NCI-H146 (cell line): ENCODE results near the gene CPEB3.

Source experiments
- DNase-seq: peaks from one replicate; lab custom pipeline; 2025; lab: John Stamatoyannopoulos, UW

CPEB3 gene

GRCh38 chr10:92102601-92103213 lies 188.2 kb downstream of the CPEB3 start:
- DNase-seq: no peak

GRCh38 chr10:92094960-92095359 lies 195.9 kb downstream of the CPEB3 start:
- peak; percentile 17 for DNase-seq

GRCh38 chr10:92091965-92092364 lies 198.9 kb downstream of the CPEB3 start:
- DNase-seq: no peak

GRCh38 chr10:92087750-92088395 lies 203.0 kb downstream of the CPEB3 start:
- peak; percentile 90 for DNase-seq

GRCh38 chr10:92082583-92083280 lies 208.1 kb downstream of the CPEB3 start:
- no peak for DNase-seq

- no peak for DNase-seq
These were observed 209.2 kb downstream of the CPEB3 start for GRCh38 chr10:92081641-92082040.

- no peak for DNase-seq
These were observed 210.6 kb downstream of the CPEB3 start for GRCh38 chr10:92080244-92080643.

GRCh38 chr10:92079003-92079402 lies 211.9 kb downstream of the CPEB3 start:
- no peak for DNase-seq

- DNase-seq: no peak
These were observed 214.2 kb downstream of the CPEB3 start for GRCh38 chr10:92076722-92077121.

- no peak for DNase-seq
These were observed 215.0 kb downstream of the CPEB3 start for GRCh38 chr10:92075829-92076228.

GRCh38 chr10:92074126-92074887 lies 216.6 kb downstream of the CPEB3 start:
- DNase-seq: no peak

GRCh38 chr10:92068900-92069299 lies 222.0 kb downstream of the CPEB3 start:
- no peak for DNase-seq

GRCh38 chr10:92066386-92066785 lies 224.5 kb downstream of the CPEB3 start:
- no peak for DNase-seq

- no peak for DNase-seq
These were observed 226.4 kb downstream of the CPEB3 start for GRCh38 chr10:92064506-92064905.

- DNase-seq: no peak
These were observed 228.6 kb downstream of the CPEB3 start for GRCh38 chr10:92062273-92062672.

GRCh38 chr10:92054807-92055206 lies 236.1 kb downstream of the CPEB3 start:
- DNase-seq: no peak

GRCh38 chr10:92052741-92053140 lies 238.1 kb downstream of the CPEB3 start:
- no peak for DNase-seq

GRCh38 chr10:92052088-92052487 lies 238.8 kb downstream of the CPEB3 start:
- DNase-seq: no peak

GRCh38 chr10:92047215-92047614 lies 243.7 kb downstream of the CPEB3 start:
- DNase-seq: no peak

GRCh38 chr10:92045641-92046106 lies 245.2 kb downstream of the CPEB3 start:
- no peak for DNase-seq

GRCh38 chr10:92042541-92042940 lies 248.3 kb downstream of the CPEB3 start:
- no peak for DNase-seq

GRCh38 chr10:92038949-92039348 lies 251.9 kb downstream of the CPEB3 start:
- no peak for DNase-seq
